Activated naive CD4-positive, alpha-beta T cell treated with anti-CD3 and anti-CD28 coated beads for 36 hours (primary cell): ENCODE results near the gene IGFALS. TPM values are rescaled to one million over a fixed set of nuclear protein-coding genes. Genes with fewer than 3 reads are reported as not detected.
A peak's percentile ranks its signal among the peaks of the same experiment; 100 is the strongest.
"Not testable (repeated sequence)": the region's sequence is repeated elsewhere in the genome, so short reads cannot be mapped to it uniquely, and the experiment has no call there.

Source experiments
- CTCF ChIA-PET: fragments of 350-600 bp; sonication (Branson Sonifier 250); formaldehyde crosslinking; loops from one replicate; lab custom pipeline; 2021; ENCODE audit warnings: antibody characterized with exemption; lab: Charles Lee
- DNase-seq: peaks from one replicate; pipeline ENCODE4 v3.0.0-alpha.2; 2020
- H3K27ac Mint-ChIP-seq: one replicate; pipeline ENCODE4 v1.8.0; 2021; ENCODE audit warnings: mild to moderate bottlenecking, mixed read lengths
- H3K27me3 Mint-ChIP-seq: one replicate; pipeline ENCODE4 v1.8.0; 2021; ENCODE audit warnings: low read depth, mixed read lengths
- H3K36me3 Mint-ChIP-seq: one replicate; pipeline ENCODE4 v1.8.0; 2021; ENCODE audit warnings: low read depth, mixed read lengths
- H3K4me1 Mint-ChIP-seq: one replicate; pipeline ENCODE4 v1.8.0; 2021; ENCODE audit warnings: low read depth, mixed read lengths
- H3K4me3 Mint-ChIP-seq: one replicate; pipeline ENCODE4 v1.8.0; 2021; ENCODE audit warnings: mild to moderate bottlenecking, moderate library complexity, mixed read lengths
- H3K9me3 Mint-ChIP-seq: one replicate; pipeline ENCODE4 v1.8.0; 2021; ENCODE audit warnings: mixed read lengths
- intact Hi-C: fragments of 100-400 bp; cut with micrococcal nuclease; formaldehyde crosslinking; loops from one replicate; pipeline ENCODE4 v1.15.1; 2023
- total RNA-seq, 2 experiments: library from RNA; stranded (reverse); gene quantifications; one replicate each; pipeline ENCODE4 v1.2.3, GENCODE V29; 2021

IGFALS gene
- total RNA-seq, 2 experiments from 2014 or later: not detected

GRCh38 chr16:1815461-1815860 is 22.0 kb upstream of the IGFALS start:
- Mint-ChIP-seq H3K9me3 (no peaks in the 10 kb centered on the region), H3K4me1 (peaks cover 10% of the 10 kb centered on the region)
- CTCF ChIA-PET: no interaction called here

GRCh38 chr16:1812732-1813163 is 19.2 kb upstream of the IGFALS start:
- Mint-ChIP-seq H3K9me3 (no peaks in the 10 kb centered on the region), H3K27ac (no peak overlapping the region), H3K4me1 (peaks cover 10% of the 10 kb centered on the region), H3K36me3 (no peaks in the 10 kb centered on the region), H3K27me3 (no peaks in the 10 kb centered on the region), H3K4me3 (no peak overlapping the region)
- CTCF ChIA-PET: interaction anchor here (1.9 to 3.4 kb wide), 3 partner anchors 30 to 116 kb away, joined by 4 to 14 read pairs (median 7); partner anchors contain the start of genes MAPK8IP3, NUBP2 and SPSB3
- intact Hi-C loops: loop anchor here (1.0 to 2.0 kb wide), 2 partner anchors 52 to 117 kb away; no protein-coding TSS in a partner anchor
- DNase-seq: peak; percentile 80

More at GRCh38 chr16:1815461-1815860, 22.0 kb upstream of the IGFALS start:
- Mint-ChIP-seq H3K4me3 (no peak overlapping the region), H3K27me3 (no peaks in the 10 kb centered on the region), H3K27ac (no peak overlapping the region), H3K36me3 (peaks cover 1% of the 10 kb centered on the region)
- no peak for DNase-seq
- intact Hi-C loops: no loop called here

DNA sequence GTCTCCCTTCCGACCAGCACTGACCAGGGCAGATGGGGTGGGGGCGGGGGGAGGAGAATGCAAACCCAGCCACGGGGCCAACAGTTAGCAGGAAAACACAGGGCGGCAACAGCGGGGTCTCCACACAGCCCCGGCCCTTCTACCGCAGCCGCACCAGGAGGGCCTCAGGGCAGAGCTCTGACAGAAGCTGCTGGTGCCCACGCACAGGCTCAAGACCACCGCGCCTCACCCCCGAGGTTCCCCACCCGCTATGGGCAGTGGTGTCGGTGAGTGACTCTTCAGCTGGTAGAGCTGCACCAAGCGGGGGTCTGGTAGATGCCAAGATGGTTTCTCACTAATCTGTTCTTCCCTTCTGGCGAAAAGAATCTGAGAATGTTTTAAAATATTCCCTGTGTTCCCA is 17.0 kb upstream of the IGFALS start:
- Mint-ChIP-seq H3K36me3 (peaks cover 6% of the 10 kb centered on the region), H3K4me1 (peaks cover 10% of the 10 kb centered on the region), H3K27me3 (no peaks in the 10 kb centered on the region), H3K4me3 (no peak overlapping the region), H3K27ac (no peak overlapping the region), H3K9me3 (no peaks in the 10 kb centered on the region)
- intact Hi-C loops: no loop called here
- CTCF ChIA-PET: interaction anchor here (1.3 to 3.4 kb wide), 2 partner anchors 10 to 119 kb away, joined by 4 to 14 read pairs; no protein-coding TSS in a partner anchor
- no peak for DNase-seq

- CTCF ChIA-PET: interaction anchor here (3.4 kb wide), 1 partner anchor 119 kb away, joined by 14 read pairs; no protein-coding TSS in a partner anchor
Measured at GRCh38 chr16:1810106-1810505, 16.6 kb upstream of the IGFALS start.

GRCh38 chr16:1809281-1809801 is 15.8 kb upstream of the IGFALS start:
- CTCF ChIA-PET: no interaction called here
- Mint-ChIP-seq H3K9me3 (no peaks in the 10 kb centered on the region), H3K4me3 (no peak overlapping the region), H3K36me3 (peaks cover 6% of the 10 kb centered on the region), H3K4me1 (peaks cover 10% of the 10 kb centered on the region), H3K27me3 (no peaks in the 10 kb centered on the region), H3K27ac (no peak overlapping the region)
- DNase-seq: no peak
- intact Hi-C loops: no loop called here

More at GRCh38 chr16:1810106-1810505, 16.6 kb upstream of the IGFALS start:
- no peaks in the 10 kb centered on the region for H3K27me3 Mint-ChIP-seq
- no peak overlapping the region for H3K4me3 Mint-ChIP-seq
- no peak overlapping the region for H3K27ac Mint-ChIP-seq
- no peak for DNase-seq
- intact Hi-C loops: no loop called here
- peaks cover 6% of the 10 kb centered on the region for H3K36me3 Mint-ChIP-seq
- no peaks in the 10 kb centered on the region for H3K9me3 Mint-ChIP-seq
- peaks cover 10% of the 10 kb centered on the region for H3K4me1 Mint-ChIP-seq

GRCh38 chr16:1808691-1809090 is 15.2 kb upstream of the IGFALS start:
- CTCF ChIA-PET: no interaction called here
- intact Hi-C loops: no loop called here
- no peak overlapping the region for H3K27ac Mint-ChIP-seq
- no peak for DNase-seq
- no peaks in the 10 kb centered on the region for H3K27me3 Mint-ChIP-seq
- H3K4me1 Mint-ChIP-seq: peaks cover 10% of the 10 kb centered on the region
- peaks cover 6% of the 10 kb centered on the region for H3K36me3 Mint-ChIP-seq
- no peak overlapping the region for H3K4me3 Mint-ChIP-seq
- no peaks in the 10 kb centered on the region for H3K9me3 Mint-ChIP-seq

DNA sequence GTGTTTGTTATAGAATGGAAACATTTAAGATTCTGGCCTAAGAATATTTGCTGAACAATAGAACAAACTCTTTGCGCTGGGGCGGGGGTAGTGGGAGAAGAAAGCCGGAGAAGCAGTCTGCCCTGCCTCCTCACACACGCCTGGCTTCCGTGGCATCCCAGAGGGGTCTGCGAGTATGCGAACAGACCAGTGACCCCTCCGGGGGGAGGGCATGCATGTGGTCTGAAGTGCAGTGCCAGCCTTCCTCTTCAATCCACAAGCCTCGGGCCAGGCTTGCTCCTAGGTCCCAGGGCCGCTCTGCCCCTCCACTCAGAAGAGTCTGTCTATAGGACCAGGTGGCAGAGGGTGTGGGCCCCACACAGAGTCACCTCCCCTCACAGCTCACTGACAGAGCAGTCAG is 14.1 kb upstream of the IGFALS start:
- CTCF ChIA-PET: interaction anchor here (1.3 kb wide), 1 partner anchor 25 kb away, joined by 4 read pairs; the partner anchor contains the start of genes NUBP2 and SPSB3
- no peaks in the 10 kb centered on the region for H3K9me3 Mint-ChIP-seq
- peaks cover 4% of the 10 kb centered on the region for H3K4me1 Mint-ChIP-seq
- H3K4me3 Mint-ChIP-seq: no peak overlapping the region
- no peak for DNase-seq
- H3K27ac Mint-ChIP-seq: no peak overlapping the region
- H3K27me3 Mint-ChIP-seq: no peaks in the 10 kb centered on the region
- H3K36me3 Mint-ChIP-seq: peaks cover 6% of the 10 kb centered on the region
- intact Hi-C loops: no loop called here

DNA sequence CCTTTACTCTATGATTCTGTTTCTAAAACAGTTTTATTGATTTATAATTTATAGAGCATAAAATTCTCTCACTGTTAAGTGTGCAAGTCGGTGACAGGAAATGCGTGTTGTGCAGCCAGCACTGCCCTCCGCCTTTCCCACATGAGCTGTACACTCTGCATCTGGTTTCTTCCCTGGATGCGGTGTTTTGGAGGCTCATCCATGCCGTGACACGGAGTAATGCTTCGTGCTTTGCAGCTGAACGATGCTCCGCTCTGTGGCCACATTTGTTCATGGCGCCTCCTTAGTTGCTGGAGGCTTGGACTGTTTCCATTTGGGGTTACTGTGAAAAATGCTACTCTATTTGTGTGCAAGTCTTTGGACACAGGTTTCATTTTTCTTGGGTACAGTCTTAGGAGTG is 7.2 kb upstream of the IGFALS start:
- H3K27me3 Mint-ChIP-seq: no peaks in the 10 kb centered on the region
- peaks cover 18% of the 10 kb centered on the region for H3K9me3 Mint-ChIP-seq
- H3K4me3 Mint-ChIP-seq: no peak overlapping the region
- H3K4me1 Mint-ChIP-seq: no peaks in the 10 kb centered on the region
- no peak for DNase-seq
- no peak overlapping the region for H3K27ac Mint-ChIP-seq
- intact Hi-C loops: no loop called here
- peaks cover 6% of the 10 kb centered on the region for H3K36me3 Mint-ChIP-seq
- CTCF ChIA-PET: interaction anchor here (1.2 kb wide), 1 partner anchor 10 kb away, joined by 4 read pairs; no protein-coding TSS in a partner anchor

GRCh38 chr16:1799263-1799662 is 5.8 kb upstream of the IGFALS start:
- H3K4me1 Mint-ChIP-seq, CTCF ChIA-PET, H3K27ac Mint-ChIP-seq, H3K36me3 Mint-ChIP-seq, intact Hi-C loops, H3K4me3 Mint-ChIP-seq, H3K27me3 Mint-ChIP-seq, DNase-seq: not testable (repeated sequence)
- peaks cover 18% of the 10 kb centered on the region for H3K9me3 Mint-ChIP-seq

DNA sequence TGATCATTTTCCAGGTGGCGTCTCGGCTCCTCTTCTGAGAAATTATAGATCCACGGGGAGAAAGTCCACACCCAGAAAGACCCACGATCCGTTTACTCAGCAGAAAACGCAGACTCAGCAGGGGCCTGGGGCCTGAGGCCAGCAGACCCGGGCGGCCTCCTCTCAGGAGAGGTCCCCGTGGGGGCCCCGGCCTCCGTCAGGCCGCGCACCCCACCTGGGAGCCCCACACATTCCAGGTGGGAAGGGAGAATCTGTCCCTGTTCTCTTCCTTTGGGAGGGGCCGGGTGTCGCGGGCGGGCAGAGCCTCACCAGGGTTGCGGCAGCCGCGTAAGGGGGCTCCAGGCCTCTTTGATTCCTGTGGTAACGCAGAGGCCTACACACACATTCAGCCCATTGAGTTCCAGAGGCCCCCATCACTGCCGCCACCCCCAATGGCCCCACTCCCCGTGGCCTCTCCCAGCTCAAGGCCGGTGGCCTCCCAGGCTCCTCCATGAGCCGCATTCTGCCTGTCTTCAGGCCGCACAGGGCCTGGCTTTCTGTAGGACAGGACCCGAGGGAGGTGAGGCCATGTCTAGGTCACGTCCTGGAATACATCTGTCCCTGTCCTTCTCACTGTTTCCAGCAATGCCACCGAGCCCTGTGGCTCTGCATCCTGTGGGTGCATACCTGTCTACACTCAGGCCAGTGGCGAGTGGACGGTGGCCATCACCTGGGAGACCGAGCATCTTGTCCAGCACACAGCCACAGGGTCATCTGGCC is 1.6 kb upstream of the IGFALS start:
- Mint-ChIP-seq H3K36me3 (peaks cover 6% of the 10 kb centered on the region), H3K27me3 (no peaks in the 10 kb centered on the region), H3K4me3 (no peak overlapping the region), H3K9me3 (peaks cover 18% of the 10 kb centered on the region), H3K27ac (no peak overlapping the region), H3K4me1 (no peaks in the 10 kb centered on the region)
- no peak for DNase-seq
- CTCF ChIA-PET: no interaction called here
- intact Hi-C loops: no loop called here

DNA sequence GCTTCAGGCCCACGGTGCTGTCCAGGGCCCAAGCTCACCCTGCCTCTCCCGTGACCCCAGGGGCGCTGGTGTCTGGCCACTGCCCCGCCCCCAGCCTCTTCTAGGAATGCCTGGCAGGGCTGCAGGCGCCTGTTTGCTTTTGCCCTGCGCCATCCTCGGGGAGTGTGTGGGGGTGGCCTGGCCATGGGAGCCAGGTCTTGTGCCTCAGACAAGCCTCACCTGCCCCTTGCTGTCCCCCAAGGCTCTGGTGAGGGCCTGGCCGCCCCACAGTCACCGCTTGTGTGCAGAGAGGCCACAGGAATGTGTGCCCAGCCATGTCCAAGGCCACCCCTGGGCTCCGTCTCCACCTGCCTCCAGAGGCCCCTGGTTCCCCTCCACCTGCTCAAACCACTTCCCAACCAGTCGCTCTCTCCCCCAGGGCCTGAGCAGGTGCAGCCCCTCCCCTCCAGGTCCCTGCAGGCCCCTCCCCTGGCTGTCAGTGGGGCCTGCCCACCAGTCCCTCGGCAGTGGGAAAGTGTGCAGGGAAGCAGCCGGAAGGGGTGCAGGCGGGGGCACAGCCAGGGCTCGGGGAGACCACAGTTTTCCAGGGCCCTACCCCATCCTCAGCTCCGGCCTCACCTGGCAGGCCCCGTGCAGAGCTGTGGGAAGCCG is 841 bp upstream of the IGFALS start:
- H3K4me3 Mint-ChIP-seq: no peak overlapping the region
- no peak for DNase-seq
- intact Hi-C loops: no loop called here
- H3K9me3 Mint-ChIP-seq: peaks cover 16% of the 10 kb centered on the region
- H3K27ac Mint-ChIP-seq: no peak overlapping the region
- CTCF ChIA-PET: no interaction called here
- H3K27me3 Mint-ChIP-seq: no peaks in the 10 kb centered on the region
- no peaks in the 10 kb centered on the region for H3K4me1 Mint-ChIP-seq
- H3K36me3 Mint-ChIP-seq: peaks cover 4% of the 10 kb centered on the region

DNA sequence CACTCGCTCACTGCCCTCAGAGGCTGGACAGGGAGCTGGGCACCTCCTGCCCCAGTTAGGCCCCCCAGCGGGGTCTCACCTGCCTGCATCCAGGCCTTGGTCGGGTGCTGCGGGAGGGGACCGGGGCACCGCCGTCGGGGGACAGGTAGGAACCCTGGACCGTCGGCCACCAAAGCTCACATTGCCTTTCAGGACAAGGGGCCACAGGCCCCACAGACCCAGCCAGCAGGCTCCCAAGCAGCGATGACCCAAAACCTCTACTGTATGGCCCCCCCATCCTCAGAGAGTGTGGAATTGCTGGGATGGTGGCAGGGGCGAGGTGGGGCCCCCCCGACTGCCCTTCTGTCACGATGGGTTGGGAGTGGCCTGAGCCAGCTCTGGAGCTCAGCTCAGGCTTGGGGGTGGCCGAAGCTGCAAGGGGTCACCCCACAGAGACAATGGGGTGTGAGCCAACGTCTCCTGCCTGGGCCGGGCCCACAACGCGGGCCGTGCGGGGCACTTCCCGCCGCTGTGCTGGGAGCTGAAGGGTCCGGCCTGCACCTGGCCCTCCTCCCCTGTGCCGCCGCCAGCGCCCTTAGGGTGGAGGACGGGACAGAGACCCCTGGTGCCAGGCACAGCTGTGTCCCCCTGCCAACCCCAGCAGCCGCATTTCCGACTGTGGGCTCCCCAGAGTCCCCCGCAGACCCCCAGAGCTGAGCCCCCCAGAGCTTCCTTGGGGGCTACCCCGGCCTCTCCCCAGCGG is 498 bp downstream of the IGFALS start:
- Mint-ChIP-seq H3K9me3 (peaks cover 8% of the 10 kb centered on the region), H3K27ac (no peak overlapping the region), H3K4me3 (no peak overlapping the region), H3K27me3 (no peaks in the 10 kb centered on the region), H3K4me1 (no peaks in the 10 kb centered on the region), H3K36me3 (peaks cover 3% of the 10 kb centered on the region)
- intact Hi-C loops: no loop called here
- no peak for DNase-seq
- CTCF ChIA-PET: interaction anchor here (1.1 kb wide), 1 partner anchor 136 kb away, joined by 3 read pairs; no protein-coding TSS in a partner anchor
